NCI-H128 (cell line): ENCODE data around the gene ADARB2.

Experiments used
- DNase-seq: peaks from one replicate; lab custom pipeline; 2025; ENCODE audit not compliant: unreplicated experiment; lab: John Stamatoyannopoulos, UW

The ADARB2 gene

DNA sequence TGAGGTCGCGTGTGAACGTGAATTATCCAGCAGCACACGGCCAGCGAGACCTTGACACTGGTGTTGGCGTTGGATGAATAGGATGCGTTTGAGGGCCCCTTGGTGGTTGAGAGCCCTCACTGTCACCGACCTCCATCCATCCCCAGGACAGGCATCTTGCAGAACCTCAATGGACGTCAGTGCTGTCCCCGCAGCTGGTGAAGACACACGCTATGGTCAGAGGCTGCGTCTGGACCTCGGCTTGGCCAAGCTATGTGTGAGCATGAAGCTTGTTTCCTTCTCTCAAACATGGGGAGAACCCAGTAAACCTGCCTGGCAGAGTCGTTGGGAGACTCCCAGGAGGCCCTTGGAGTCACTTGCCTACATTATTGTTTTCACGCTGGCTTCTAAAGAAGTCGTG is 229.2 kb downstream of the ADARB2 start:
- no peak for DNase-seq

DNA sequence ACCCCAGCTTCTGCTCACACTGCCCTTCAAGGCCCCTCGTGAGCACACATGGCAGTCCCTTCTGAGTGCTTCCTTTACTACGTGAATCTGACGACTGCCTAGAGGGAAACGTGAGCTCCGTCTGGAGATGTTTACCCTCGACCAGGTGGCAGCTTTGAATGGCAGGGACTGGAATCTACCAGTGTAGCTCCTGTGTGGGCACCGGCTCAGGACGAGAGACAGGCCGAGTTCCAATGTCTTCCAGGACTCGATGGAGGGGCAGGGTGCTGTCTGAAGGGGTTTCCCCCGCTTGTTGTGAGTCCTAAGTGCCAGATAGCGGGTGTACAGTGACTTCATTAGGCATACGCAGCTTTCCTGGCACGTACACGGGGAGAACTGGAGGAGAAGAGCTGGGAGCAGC is 229.9 kb downstream of the ADARB2 start:
- DNase-seq = no peak

GRCh38 chr10:1504940-1505339 is 232.4 kb downstream of the ADARB2 start:
- DNase-seq = no peak

GRCh38 chr10:1504286-1504685 is 233.0 kb downstream of the ADARB2 start:
- no peak for DNase-seq

DNA sequence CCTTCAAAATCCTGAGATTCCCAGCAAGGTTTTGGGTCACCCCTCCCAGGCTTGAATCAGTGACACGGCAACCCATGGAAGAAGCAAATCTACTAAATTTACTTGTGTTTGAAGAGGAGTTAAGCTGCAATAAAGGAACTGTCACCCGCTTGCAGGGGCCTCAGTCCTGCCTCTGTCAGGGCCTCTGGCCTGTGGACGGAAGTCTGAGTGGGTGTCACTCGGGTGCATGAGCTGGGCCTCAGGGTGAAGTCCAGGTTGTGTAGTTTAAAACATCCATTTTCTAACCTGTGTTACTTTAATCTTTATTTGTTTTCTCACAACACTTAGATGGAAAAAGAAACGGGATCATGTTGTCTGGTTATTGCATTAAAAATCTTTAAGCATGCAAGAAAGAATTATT is 234.9 kb downstream of the ADARB2 start:
- DNase-seq = no peak

GRCh38 chr10:1499359-1499957 is 237.9 kb downstream of the ADARB2 start:
- DNase-seq = no peak

DNA sequence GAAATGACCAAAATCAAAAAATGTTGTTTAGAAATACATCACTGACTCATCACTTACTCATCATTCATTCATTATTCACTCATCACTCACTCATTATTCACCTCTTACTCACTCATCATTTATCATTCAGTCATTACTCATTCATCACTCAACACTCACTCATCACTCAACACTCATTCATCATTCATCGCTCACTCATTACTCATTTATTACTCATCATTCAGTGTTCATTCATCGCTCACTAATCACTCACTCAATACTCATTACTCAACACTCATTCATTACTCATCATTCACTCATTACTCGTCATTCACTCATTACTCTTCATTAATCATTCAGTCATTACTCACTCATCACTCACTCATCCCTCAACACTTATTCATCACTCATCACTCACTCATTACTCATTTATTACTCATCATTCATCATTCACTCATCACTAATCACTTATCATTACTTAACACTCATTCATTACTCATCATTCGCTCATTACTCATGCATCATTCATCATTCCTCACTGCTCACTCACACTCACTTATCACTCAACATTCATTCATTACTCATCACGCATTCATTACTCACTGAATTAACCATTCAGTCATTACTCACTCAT is 238.5 kb downstream of the ADARB2 start:
- no peak for DNase-seq

DNA sequence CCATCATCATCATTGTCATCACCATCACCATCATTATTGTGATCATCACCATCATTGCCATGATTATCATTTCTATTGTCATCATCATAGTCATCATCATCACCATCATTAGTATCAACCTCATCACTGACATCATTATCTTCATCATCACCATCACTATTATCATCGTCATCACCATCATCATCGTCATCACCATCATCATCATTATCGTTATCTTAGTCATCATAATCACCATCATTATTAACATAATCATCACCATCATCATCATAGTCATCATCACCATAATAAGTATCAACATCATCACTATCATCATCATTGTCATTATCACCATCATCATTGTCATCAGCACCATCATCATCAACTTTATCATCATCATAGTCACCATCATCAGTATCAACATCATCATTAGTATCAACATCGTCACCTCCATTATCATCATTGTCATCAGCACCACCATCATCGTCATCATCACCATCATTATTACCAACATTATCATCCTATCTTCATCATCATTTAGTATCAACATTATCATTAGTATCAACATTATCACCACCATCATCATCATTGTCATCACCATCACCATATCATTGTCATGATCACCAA is 241.3 kb downstream of the ADARB2 start:
- no peak for DNase-seq

- DNase-seq = no peak
Observed at GRCh38 chr10:1492641-1493040, 244.7 kb downstream of the ADARB2 start.

- DNase-seq = no peak
Observed at GRCh38 chr10:1491901-1492300, 245.4 kb downstream of the ADARB2 start.

GRCh38 chr10:1489801-1490200 is 247.5 kb downstream of the ADARB2 start:
- no peak for DNase-seq

- DNase-seq = no peak
Observed at GRCh38 chr10:1488970-1489548, 248.3 kb downstream of the ADARB2 start.

DNA sequence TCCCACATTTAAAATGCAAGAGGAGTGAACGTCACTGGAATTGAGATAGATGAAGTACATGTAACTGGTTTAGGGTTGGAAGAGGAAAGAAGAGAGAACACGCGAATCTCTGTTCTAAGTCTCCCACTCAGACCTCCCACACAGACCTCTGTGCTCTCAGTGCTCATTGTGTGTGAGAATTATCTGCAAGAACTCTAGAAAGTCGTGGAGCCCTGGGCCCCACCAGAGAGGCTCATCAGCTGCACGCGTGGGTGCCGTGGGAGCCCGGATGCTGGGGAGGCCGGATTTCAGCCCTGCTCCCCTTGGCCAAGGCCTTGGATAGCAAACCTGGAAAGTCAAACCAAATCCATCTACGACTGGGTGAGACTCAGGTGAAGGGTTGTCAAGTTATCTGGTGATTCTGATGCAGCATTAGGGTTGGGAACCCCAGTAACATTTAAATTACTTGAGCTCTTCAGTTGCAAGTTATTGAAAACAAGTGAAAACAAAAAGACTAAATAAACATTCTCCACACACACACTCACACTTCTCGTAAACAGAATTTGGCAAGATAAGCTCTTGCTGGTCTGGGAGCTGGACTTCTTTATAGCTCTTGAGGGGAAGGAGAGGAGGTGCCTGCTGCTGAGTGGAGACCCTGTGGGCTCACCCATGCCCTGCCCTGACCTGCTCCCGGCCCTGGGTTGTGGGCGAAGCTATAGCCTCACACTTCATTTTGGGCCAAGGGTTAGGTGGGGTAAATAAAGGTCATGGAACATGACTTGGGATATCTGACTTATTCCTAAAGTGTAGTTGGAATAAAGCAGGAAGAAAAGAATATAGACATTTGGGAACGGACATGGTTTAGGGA is 250.3 kb downstream of the ADARB2 start:
- DNase-seq = no peak

GRCh38 chr10:1485357-1485756 is 252.0 kb downstream of the ADARB2 start:
- no peak for DNase-seq

GRCh38 chr10:1483826-1484225 is 253.5 kb downstream of the ADARB2 start:
- DNase-seq = no peak

DNA sequence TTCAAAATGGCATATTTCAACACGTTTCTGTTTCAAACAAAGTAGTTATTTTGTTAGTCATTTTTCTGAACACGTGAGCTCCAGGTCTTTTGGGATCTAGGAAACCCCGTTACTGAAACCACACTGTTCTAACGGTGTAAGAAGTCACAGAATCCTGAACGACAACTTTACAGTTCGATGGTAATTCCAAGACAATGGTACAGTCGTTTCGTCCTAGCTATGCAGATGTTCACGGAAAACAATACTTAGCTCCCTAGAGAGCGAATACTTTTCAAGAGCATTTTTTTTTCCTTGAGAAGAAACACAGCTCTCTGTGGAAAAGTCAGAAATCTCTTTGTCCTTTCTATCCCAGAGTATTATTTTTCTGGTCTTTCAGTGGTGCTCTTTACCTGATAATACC is 254.1 kb downstream of the ADARB2 start:
- no peak for DNase-seq

DNA sequence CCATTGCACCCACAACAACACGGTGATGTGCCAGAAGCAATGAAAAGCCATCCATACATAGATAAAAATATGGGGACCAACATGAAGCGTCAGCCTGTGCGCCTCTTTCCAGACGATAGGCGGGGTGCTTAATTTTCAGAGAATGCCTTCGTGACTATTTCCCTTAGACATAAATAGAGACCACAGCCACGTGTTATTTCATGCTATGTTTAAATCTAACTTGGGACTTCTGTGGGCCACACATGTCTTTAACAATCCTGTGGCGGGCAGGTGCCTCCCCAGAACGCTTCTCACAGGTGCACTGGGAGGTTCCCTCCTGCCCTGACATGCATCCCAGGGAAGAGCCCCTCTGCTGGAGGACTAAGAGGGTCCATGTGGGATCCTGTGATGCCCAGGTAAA is 259.7 kb downstream of the ADARB2 start:
- no peak for DNase-seq

GRCh38 chr10:1476455-1476803 is 260.9 kb downstream of the ADARB2 start:
- no peak for DNase-seq

- DNase-seq = no peak
Observed at GRCh38 chr10:1475771-1476454, 261.4 kb downstream of the ADARB2 start.

GRCh38 chr10:1475098-1475591 is 262.2 kb downstream of the ADARB2 start:
- no peak for DNase-seq
